ENCODE results near the gene LAMA2. TPM values are rescaled to one million over a fixed set of nuclear protein-coding genes. Genes with fewer than 3 reads are reported as not detected.

The LAMA2 gene
- total RNA-seq, 1 donor from 2014 or later, result 0.65 TPM

DNA sequence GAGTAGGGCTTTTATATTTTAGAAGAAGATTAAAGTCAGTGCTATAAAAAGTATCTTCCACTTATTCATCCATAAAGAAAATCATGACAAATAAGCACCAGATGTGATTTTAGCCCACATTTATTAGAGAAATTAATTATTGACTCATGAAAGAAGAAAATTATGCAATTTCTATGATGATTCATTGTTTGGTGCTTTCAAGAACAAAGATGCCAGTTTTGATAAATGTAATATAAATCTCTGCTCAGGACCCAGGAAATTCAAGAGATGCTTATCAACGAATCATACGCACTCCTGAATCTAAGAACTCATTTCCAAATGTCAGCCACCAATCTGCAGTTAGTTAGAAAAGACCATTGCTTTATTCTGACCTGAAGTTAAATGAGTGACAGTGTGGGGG lies 615.6 kb downstream of the LAMA2 start:
- H3K27me3 Mint-ChIP-seq (ENCODE audit: insufficient read depth), result no peaks in the 10 kb centered on the region
- H3K4me1 Mint-ChIP-seq (ENCODE audit: low read depth), result peaks cover 84% of the 10 kb centered on the region
- no peak for DNase-seq (ENCODE audit: low spot score)
- H3K27ac Mint-ChIP-seq, result peak overlapping the region; percentile 42
- no peak overlapping the region for H3K4me3 Mint-ChIP-seq
- intact Hi-C loops (cut with micrococcal nuclease), result loop anchor here (2.0 to 10.0 kb wide), 3 partner anchors 522 to 1604 kb away; no protein-coding TSS in a partner anchor
- H3K9me3 Mint-ChIP-seq, result peaks cover 5% of the 10 kb centered on the region
- H3K36me3 Mint-ChIP-seq (ENCODE audit: low read depth), result peaks cover 2% of the 10 kb centered on the region

- H3K4me1 Mint-ChIP-seq (ENCODE audit: low read depth), result peaks cover 79% of the 10 kb centered on the region
- no peak for DNase-seq (ENCODE audit: low spot score)
- no peaks in the 10 kb centered on the region for H3K27me3 Mint-ChIP-seq (ENCODE audit: insufficient read depth)
- peaks cover 2% of the 10 kb centered on the region for H3K36me3 Mint-ChIP-seq (ENCODE audit: low read depth)
- intact Hi-C loops (cut with micrococcal nuclease), result loop anchor here (1.0 to 10.0 kb wide), 9 partner anchors 8 to 1604 kb away; no protein-coding TSS in a partner anchor
- peak overlapping the region; percentile 42 for H3K27ac Mint-ChIP-seq
- H3K4me3 Mint-ChIP-seq, result peak overlapping the region; percentile 43
- H3K9me3 Mint-ChIP-seq, result peaks cover 1% of the 10 kb centered on the region
These were observed 616.3 kb downstream of the LAMA2 start for GRCh38 chr6:129498950-129499842.

- Mint-ChIP-seq H3K27ac (no peak overlapping the region), H3K27me3 (ENCODE audit: insufficient read depth) (no peaks in the 10 kb centered on the region), H3K4me3 (no peak overlapping the region), H3K36me3 (ENCODE audit: low read depth) (peaks cover 2% of the 10 kb centered on the region), H3K9me3 (no peaks in the 10 kb centered on the region), H3K4me1 (ENCODE audit: low read depth) (peaks cover 73% of the 10 kb centered on the region)
- intact Hi-C loops (cut with micrococcal nuclease), result loop anchor here (1.0 to 10.0 kb wide), 9 partner anchors 9 to 1605 kb away; no protein-coding TSS in a partner anchor
- DNase-seq (ENCODE audit: low spot score), result no peak
These were observed 616.9 kb downstream of the LAMA2 start for GRCh38 chr6:129499843-129500219.

DNA sequence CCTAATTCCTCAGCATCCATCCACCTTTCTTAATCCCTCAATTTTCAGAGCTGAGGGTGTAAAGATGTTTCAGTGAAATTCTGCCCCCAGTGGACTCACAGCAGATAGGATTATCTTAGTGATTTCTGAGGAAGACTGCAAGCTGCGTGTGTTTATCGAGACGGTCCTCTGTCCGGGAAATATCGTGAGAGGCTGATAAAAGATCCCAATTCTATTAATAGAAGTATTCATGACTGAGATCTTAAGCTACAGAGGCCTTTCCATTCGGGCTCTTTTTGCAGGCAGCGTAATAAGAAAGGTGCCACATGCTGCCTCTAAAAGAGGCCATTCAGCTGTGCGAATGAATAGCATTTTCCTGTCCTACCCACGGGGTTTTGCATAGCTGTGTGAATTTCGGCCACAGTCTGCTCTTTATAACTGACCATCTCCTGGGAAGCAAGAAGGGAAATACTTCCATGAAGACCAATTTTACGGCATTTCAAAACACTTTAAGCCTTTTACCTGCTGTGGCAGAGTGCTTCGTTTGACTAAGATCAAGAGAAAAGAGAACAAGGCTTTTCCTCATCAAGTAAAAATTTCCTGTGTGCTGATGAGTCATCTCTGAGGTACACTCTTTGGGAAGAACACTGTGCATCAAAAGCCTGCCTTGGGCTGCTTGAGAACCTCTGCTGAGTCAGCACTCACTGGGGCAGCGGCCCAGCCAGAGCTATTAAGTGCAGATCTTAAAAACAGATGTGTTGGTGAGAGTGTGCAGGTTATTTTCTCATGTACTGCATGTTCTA lies 618.2 kb downstream of the LAMA2 start:
- Mint-ChIP-seq H3K9me3 (no peaks in the 10 kb centered on the region), H3K4me1 (ENCODE audit: low read depth) (peaks cover 60% of the 10 kb centered on the region), H3K27ac (no peak overlapping the region), H3K36me3 (ENCODE audit: low read depth) (no peaks in the 10 kb centered on the region), H3K27me3 (ENCODE audit: insufficient read depth) (no peaks in the 10 kb centered on the region), H3K4me3 (peak overlapping the region; percentile 48)
- intact Hi-C loops (cut with micrococcal nuclease), result no loop called here
- no peak for DNase-seq (ENCODE audit: low spot score)

- Mint-ChIP-seq H3K27ac (no peak overlapping the region), H3K4me3 (no peak overlapping the region), H3K9me3 (no peaks in the 10 kb centered on the region), H3K36me3 (ENCODE audit: low read depth) (no peaks in the 10 kb centered on the region), H3K4me1 (ENCODE audit: low read depth) (peaks cover 51% of the 10 kb centered on the region), H3K27me3 (ENCODE audit: insufficient read depth) (no peaks in the 10 kb centered on the region)
- intact Hi-C loops (cut with micrococcal nuclease), result no loop called here
- no peak for DNase-seq (ENCODE audit: low spot score)
These were observed 619.1 kb downstream of the LAMA2 start for GRCh38 chr6:129501740-129502660.

DNA sequence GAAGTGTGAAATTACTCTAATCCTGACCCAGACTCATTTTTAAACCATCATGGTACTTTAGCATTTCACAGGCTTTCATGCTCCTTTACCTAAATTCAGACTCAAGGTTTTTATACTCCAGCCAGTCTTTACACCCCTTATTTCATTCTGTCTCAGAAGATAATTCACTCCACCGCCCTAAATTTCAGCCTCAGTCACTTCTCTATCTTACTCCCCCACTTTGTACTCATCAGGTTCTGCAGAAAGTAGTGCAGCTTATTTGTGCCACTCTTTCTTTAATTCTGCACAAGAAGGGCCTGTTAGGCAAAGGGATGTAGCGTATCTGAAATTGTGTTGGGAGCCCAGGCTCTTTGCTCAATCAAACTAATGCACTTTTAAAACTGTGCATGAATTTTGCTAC lies 621.5 kb downstream of the LAMA2 start:
- intact Hi-C loops (cut with micrococcal nuclease), result no loop called here
- no peaks in the 10 kb centered on the region for H3K27me3 Mint-ChIP-seq (ENCODE audit: insufficient read depth)
- peaks cover 32% of the 10 kb centered on the region for H3K4me1 Mint-ChIP-seq (ENCODE audit: low read depth)
- H3K9me3 Mint-ChIP-seq, result no peaks in the 10 kb centered on the region
- H3K4me3 Mint-ChIP-seq, result no peak overlapping the region
- no peak for DNase-seq (ENCODE audit: low spot score)
- H3K36me3 Mint-ChIP-seq (ENCODE audit: low read depth), result no peaks in the 10 kb centered on the region
- no peak overlapping the region for H3K27ac Mint-ChIP-seq

- Mint-ChIP-seq H3K4me1 (ENCODE audit: low read depth) (peaks cover 11% of the 10 kb centered on the region), H3K27me3 (ENCODE audit: insufficient read depth) (peaks cover 2% of the 10 kb centered on the region), H3K36me3 (ENCODE audit: low read depth) (no peaks in the 10 kb centered on the region), H3K27ac (no peak overlapping the region), H3K9me3 (no peaks in the 10 kb centered on the region), H3K4me3 (no peak overlapping the region)
- DNase-seq (ENCODE audit: low spot score), result no peak
- intact Hi-C loops (cut with micrococcal nuclease), result no loop called here
These were observed 624.3 kb downstream of the LAMA2 start for GRCh38 chr6:129507059-129507807.

DNA sequence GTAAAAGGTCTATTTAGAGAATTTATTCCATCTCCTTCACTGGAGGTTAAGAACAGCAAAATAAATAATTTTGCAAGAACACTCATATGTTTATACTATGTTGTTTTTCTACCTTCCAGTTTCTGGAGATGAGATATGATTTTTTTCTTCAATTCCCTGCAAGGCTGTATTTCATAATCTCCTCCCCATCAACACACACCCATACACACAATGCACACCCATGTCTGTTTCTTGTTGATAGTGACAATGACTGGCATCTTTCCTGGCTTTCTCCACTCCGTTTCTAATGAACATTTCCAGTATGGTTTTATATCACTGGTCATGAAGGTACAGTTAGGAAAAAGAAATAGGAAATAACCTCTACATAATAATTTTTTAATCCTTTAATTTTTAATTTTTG lies 624.9 kb downstream of the LAMA2 start:
- H3K36me3 Mint-ChIP-seq (ENCODE audit: low read depth), result no peaks in the 10 kb centered on the region
- H3K4me1 Mint-ChIP-seq (ENCODE audit: low read depth), result peaks cover 4% of the 10 kb centered on the region
- H3K9me3 Mint-ChIP-seq, result no peaks in the 10 kb centered on the region
- DNase-seq (ENCODE audit: low spot score), result no peak
- H3K27me3 Mint-ChIP-seq (ENCODE audit: insufficient read depth), result peaks cover 2% of the 10 kb centered on the region
- H3K4me3 Mint-ChIP-seq, result no peak overlapping the region
- no peak overlapping the region for H3K27ac Mint-ChIP-seq
- intact Hi-C loops (cut with micrococcal nuclease), result no loop called here

DNA sequence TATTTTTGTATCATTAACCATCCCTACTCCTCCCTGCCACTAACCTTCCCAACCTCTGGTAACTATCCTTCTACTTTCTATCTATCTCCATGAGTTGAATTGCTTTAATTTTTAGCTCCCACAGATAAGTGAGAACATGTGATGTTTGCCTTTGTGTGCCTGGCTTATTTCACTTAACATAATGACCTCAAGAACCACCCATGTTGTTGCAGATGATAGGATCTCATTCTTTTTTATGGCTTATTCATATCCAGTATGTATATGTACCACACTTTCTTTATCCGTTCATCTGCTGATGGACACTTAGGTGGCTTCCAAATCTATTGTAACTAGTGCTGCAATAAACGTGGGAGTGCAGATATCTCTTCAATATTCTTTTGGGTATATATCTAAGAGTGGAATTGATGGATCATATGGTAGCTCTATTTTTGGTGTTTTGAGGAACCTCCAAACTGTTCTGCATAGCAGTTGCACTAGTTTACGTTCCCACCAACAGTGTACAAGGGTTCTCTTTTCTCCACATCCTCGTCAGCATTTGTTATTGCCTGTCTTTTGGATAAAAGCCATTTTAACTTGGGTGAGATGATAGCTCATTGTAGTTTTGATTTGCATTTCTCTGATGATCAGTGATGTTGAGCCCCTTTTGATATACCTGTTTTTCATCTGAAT lies 625.7 kb downstream of the LAMA2 start:
- no peak overlapping the region for H3K27ac Mint-ChIP-seq
- H3K9me3 Mint-ChIP-seq, result no peaks in the 10 kb centered on the region
- no peaks in the 10 kb centered on the region for H3K36me3 Mint-ChIP-seq (ENCODE audit: low read depth)
- no peak overlapping the region for H3K4me3 Mint-ChIP-seq
- intact Hi-C loops (cut with micrococcal nuclease), result no loop called here
- H3K4me1 Mint-ChIP-seq (ENCODE audit: low read depth), result no peaks in the 10 kb centered on the region
- DNase-seq (ENCODE audit: low spot score), result no peak
- peaks cover 2% of the 10 kb centered on the region for H3K27me3 Mint-ChIP-seq (ENCODE audit: insufficient read depth)

DNA sequence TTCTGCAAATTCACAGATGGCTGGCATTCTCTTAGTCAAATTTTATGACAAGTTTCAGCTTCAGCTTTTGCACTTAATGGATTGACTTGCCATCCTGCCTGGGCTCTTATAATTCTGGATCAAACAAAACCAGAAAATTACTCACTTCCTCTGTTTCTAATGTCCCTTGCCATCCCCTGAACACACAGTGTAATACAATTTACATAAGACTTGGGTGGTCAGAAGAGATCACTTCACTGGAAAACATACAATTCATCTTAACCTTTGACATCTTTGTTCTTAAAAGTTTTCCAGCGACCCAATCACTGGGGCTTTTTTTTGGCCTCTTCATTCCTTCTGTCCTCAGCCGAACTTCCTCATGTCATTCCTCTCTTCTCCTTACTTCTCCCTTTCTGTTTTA lies 628.0 kb downstream of the LAMA2 start:
- peaks cover 2% of the 10 kb centered on the region for H3K27me3 Mint-ChIP-seq (ENCODE audit: insufficient read depth)
- no peaks in the 10 kb centered on the region for H3K9me3 Mint-ChIP-seq
- intact Hi-C loops (cut with micrococcal nuclease), result no loop called here
- no peak for DNase-seq (ENCODE audit: low spot score)
- H3K27ac Mint-ChIP-seq, result no peak overlapping the region
- H3K4me1 Mint-ChIP-seq (ENCODE audit: low read depth), result no peaks in the 10 kb centered on the region
- no peak overlapping the region for H3K4me3 Mint-ChIP-seq
- H3K36me3 Mint-ChIP-seq (ENCODE audit: low read depth), result no peaks in the 10 kb centered on the region

- no peak overlapping the region for H3K4me3 Mint-ChIP-seq
- DNase-seq (ENCODE audit: low spot score), result no peak
- no peaks in the 10 kb centered on the region for H3K9me3 Mint-ChIP-seq
- no peaks in the 10 kb centered on the region for H3K4me1 Mint-ChIP-seq (ENCODE audit: low read depth)
- intact Hi-C loops (cut with micrococcal nuclease), result no loop called here
- peaks cover 2% of the 10 kb centered on the region for H3K27me3 Mint-ChIP-seq (ENCODE audit: insufficient read depth)
- H3K27ac Mint-ChIP-seq, result no peak overlapping the region
- H3K36me3 Mint-ChIP-seq (ENCODE audit: low read depth), result no peaks in the 10 kb centered on the region
These were observed 630.5 kb downstream of the LAMA2 start for GRCh38 chr6:129513471-129513870.
